GM18519 (cell line): Measurements from ENCODE around the gene PDE12.
"Not testable (repeated sequence)": the region's sequence is repeated elsewhere in the genome, so short reads cannot be mapped to it uniquely, and the experiment has no call there.

ENCODE experiments used
- ATAC-seq: cut with Tn5 transposase; IDR thresholded peaks from one replicate; pipeline ENCODE4 v1.9.1; 2021; ENCODE audit warnings: mild to moderate bottlenecking, moderate library complexity; ENCODE audit not compliant: unreplicated experiment, low FRiP score

The PDE12 gene

DNA sequence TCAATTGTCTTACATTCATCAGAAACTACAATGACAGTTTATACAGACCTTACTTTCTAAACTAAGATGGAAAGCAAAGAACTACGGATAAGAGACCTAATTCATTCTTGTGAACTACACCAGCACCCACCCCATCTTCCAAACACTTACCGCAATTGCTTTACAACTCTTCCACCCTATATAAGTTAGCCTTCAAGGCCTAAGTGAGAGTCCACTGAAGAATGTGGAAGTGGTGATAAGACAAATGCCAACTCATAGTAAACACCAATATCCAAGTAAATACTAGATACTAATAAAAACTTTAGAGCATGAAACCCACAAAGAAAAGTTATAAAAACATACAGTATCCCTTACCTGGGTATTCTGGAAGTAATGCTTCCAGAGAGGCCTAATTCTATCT lies 27.5 kb downstream of the PDE12 start:
- ATAC-seq: no peak

DNA sequence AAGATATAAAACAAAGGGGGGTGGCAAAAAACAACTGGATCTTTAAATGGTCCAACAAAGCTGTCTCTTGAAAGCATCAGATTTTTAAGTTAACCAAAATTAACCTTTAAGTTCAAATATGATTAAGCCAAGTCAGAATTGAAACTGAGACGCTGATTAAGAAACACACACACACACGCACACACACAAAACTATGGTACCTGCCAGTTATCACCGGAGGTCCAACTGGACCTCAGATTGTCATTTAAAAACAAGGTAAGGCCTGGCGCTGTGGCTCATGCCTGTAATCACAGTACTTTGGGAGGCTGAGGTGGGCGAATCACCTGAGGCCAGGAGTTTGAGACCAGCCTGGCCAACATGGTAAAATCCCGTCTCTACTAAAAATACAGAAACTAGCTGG lies 30.7 kb downstream of the PDE12 start:
- ATAC-seq: no peak

DNA sequence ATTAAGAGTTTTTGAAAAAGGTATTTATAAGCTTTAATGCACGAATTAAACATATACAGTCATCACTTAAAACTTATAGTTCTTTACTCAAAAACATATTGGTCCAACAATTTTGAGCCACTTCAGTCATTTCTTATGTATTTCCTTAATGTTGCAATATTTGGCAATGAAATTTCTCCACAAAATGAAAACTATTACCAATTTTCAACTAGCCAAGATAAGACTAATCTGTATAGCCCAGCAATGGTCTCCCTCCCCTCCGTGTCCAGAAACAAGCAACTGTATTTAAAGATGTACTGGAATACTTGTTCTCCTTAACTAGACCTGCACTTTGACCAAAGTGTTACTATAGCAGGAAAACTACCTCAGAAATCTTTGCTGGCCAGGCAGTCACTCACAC lies 31.8 kb downstream of the PDE12 start:
- ATAC-seq: no peak

DNA sequence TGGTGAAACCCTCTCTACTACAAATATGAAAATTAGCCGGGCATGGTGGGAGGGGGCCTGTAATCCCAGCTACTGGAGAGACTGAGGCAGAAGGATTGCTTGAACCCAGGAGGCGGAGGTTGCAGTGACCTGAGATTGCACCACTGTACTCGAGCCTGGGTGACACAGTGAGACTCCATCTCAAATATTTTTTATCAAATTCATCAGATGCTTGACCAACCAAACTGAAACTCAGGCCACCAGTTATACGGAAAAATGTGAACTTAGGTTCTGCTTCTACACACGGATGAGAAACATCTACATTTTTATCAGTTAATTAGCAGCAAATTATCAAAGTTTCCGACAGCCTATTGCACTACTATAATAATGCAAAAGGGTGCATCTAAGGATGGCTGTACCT lies 36.2 kb downstream of the PDE12 start:
- no peak for ATAC-seq

DNA sequence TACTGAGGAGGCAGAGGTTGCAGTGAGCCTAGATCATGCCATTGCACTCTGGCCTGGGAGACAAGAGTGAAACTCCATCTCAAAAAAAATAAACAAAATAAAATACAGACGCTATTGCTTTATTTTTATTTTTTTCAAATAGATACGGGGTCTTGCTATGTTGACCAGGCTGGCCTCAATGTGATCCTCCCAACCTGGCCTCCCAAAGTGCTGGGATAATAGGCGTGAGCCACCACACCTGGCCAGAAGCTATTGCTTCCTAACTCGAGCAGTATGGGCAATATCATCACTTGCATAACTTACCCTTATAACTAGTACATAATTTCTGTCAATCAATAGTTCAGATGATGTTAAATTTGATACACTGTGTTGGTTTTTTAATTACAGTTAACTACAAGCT lies 38.1 kb downstream of the PDE12 start:
- ATAC-seq: no peak

DNA sequence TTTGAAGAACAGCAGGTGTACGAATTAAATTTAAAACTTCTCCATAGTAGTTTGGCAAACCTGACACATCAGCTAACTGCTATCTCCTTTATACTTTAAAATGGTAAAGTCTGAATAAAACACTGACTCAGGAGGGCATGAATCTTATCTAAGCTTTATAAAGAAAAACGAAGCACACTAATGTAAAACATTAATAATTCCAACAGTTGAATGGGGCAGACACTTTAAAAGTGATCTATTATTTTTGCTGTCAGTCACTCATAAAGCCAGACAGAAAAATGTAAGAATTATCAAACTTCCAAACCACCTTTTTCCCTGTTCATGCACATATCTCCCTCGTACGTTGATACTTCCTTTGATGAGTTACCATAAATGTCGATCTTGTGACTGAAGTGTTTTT lies 38.5 kb downstream of the PDE12 start:
- no peak for ATAC-seq

DNA sequence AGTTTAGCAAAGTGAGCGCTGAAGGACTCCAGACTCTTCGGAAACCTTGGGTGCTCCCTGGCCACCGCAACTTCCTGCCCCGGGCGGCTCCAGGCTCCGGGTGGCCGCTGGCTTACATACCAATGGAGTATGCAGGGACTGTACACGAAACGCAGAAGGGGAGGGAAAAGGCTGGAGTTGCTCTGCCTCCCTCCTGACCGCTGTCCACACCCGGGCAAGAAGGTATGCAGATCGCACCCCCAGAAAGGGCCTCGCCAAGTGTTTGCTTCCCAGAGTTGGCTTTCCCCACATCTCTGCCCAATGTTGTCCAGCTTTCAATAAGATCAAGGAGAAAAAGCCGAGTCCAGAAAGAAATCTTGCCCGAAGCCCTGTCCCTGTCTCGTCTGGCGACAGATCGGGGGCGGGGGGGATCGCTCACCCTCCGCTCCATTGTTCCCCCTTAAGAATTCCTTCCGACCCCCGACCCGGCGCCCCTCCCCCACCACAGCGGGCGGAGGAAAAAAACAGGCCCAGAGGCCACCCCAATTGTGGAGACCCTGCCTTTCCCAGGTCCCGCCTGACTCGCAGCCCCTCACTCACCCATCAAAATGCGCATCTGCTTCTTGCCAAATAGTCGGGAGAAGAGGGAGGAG lies 40.5 kb downstream of the PDE12 start:
- no peak for ATAC-seq

DNA sequence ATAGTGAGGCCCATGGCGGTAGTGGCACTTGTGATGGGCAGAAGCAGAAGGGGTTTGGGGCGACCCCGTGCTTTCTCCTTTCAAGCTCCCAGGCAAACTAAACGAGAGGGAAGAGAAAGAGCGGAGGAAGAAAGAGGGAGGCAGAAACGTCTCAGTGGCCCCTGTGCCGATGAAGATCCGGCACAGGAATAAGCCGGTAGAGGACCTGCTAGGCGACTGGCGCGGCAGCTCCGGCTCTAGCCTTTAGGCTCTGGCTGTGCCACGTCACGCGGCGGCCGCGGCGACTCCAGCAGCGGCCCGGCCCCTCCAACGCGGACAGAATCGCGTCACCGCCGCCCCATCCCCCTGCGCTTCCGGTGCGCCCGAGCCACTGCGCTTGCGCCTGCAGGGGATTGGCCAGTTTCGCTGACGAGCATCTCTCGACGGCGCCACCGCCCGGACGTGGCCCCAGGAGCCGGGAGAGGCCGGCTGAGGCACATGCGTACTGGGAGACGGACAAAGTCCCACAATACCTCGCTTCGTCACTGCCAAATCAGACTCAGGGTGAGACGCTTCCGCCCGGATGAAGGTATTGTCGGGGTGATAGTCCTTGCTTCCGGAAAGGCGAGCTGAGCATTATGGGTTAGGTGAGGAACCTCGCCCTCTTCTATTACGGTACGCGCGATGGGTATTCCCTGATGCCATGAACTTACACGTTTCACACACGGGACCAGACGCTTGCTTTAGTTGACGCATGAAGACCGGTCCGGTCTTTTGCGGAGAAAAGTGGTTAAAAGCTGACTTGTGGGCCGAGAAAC lies 41.3 kb downstream of the PDE12 start, which contains the start of gene ARF4:
Gene ARF4 (minus strand): TSS at position 218 of the 797 bp plus-strand sequence. CDS start 204 bp downstream, at position 14.
- ATAC-seq: peak; percentile 92

DNA sequence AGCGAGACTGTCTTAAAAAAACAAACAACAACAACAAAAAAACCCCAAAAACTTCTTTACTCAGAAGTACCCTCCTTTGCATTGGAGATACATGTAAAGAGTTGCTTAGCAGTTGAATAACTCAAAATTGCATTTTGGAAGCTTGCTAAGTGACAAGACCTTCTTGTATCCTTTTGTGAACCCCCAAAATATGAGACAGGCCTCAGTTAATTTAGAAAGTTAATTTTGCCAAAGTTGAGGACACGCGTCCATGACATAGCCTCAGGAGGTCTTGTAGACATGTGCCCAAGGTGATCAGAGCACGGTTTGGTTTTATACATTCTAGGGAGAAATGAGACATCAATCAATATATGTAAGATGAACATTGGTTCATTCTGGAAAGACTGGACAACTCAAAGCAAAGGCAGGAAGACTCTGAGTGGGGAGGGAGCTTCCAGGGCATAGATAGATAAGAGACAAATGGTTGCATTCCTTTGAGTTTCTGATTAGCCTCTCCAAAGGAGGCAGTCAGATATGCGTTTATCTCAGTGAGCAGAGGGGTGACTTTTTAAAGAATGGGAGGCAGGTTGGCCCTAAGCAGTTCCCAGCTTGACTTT lies 42.8 kb downstream of the PDE12 start:
- no peak for ATAC-seq

DNA sequence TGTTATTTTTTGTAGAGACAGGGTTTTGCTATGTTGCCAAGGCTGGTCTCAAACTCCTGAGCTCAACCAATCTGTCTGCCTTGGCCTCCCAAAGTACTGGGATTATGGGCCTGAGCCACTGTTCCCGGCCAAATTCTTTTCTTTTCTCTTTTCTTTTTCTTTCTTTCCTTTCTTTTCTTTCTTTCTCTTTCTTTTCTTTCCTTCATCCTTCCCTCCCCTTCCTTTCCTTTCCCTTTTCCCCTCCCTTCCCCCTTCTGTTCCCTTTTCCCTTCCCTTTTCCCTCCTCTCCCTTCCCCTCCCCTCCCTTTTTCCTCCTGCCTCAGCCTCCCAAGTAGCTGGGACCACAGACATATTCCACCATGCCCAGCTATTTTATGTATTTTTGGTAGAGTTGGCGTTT lies 44.1 kb downstream of the PDE12 start:
- ATAC-seq: no peak

DNA sequence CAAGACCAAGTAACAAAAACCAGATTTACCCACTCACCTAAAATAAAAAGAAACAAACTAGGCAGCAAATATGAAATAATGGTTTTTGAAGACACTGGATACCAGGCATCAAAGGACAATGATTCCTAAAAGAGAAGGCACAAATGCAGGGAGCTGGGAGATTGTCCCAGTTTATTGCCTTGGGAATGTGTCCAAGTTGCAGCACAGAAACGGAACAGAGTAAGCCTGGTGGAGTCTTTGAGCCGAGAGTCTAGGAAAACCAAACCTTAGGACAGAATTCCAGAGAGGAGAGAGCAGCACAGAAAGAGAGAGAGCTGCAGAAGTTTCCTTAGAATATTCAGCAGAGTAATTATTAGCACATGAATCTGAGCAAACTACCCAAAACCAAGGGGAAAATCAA lies 48.9 kb downstream of the PDE12 start:
- no peak for ATAC-seq

DNA sequence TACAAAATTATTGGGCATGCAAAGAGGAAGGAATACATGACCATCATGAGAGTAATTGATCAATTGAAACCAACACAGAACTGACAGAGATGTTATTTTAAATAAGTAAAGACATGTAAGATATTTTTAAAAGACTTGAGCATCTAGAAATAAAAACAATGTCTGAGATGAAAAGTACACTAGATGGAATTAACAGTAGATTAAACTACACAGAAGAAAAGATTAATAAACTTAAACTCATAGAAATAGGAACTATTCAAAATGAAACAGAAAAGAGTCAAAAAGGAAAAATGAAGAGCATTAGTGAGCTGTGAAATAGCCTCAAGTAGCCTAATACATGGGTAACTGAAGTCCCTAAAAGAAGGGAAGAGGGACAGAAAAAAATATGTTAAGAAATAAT lies 49.6 kb downstream of the PDE12 start:
- ATAC-seq: no peak

DNA sequence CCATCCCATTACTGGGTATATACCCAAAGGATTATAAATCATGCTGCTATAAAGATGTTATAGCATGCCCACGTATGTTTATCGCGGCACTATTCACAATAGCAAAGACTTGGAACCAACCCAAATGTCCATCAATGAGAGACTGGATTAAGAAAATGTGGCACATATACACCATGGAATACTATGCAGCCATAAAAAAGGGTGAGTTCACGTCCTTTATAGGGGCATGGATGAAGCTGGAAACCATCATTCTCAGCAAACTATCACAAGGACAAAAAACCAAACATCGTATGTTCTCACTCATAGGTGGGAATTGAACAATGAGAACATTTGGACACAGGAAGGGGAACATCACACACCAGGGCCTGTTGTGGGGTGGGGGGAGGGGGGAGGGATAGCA lies 55.8 kb downstream of the PDE12 start:
- ATAC-seq: not testable (repeated sequence)

DNA sequence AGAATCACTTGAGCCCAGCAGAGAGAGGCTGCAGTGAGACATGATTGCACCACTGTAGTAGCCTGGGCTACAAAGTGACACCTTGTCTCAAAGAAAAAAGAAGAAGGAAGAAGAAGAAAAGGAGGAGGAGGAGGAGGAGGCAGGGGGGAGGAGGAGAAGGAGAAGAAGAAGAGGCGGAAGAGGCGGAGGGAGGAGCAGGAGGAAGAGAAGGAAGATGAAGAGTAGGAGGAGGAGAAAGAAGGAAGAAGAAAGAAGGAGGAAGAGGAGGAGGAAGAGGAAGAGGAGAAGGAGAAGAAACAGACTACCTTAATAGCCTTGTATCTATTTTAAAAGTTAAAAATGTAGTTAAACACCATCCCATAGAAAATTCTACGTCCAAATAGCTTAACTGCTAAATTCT lies 60.2 kb downstream of the PDE12 start:
- ATAC-seq: no peak
